ENCODE data around the gene TNNI3K. TPM values are rescaled to one million over a fixed set of nuclear protein-coding genes. Genes with fewer than 3 reads are reported as not detected.

The TNNI3K gene
- total RNA-seq, 1 experiment from 2014 or later: not detected

- H3K9me3 ChIP-seq (ENCODE audit: control insufficient read depth, low read depth, low read length): no peaks in the 10 kb centered on the region
- H3K27me3 ChIP-seq (ENCODE audit: insufficient read depth, low read length): no peaks in the 10 kb centered on the region
- H3K9me3 Mint-ChIP-seq: no peaks in the 10 kb centered on the region
- H3K23me2 ChIP-seq (ENCODE audit: insufficient read length, low read depth, low read length, poor library complexity, severe bottlenecking): no peaks in the 10 kb centered on the region
- WGBS (ENCODE audit: extremely low coverage, insufficient read length, low lambda C conversion rate): no CpG with 5 or more reads among the region's 9 CpGs
- H3K18ac ChIP-seq (ENCODE audit: insufficient read length, low read depth, low read length): no peak overlapping the region
- no peak overlapping the region for H2BK120ac ChIP-seq (ENCODE audit: low read depth, low read length, poor library complexity, severe bottlenecking)
- H3K36me3 Mint-ChIP-seq (ENCODE audit: insufficient read depth in 1 of 3, low read depth in 3 of 3): no peaks in the 10 kb centered on the region
- no peak overlapping the region for H3K14ac ChIP-seq (ENCODE audit: insufficient read depth, low read length)
- no peak overlapping the region for H4K5ac ChIP-seq (ENCODE audit: insufficient read length, low read depth, low read length)
- H3T11ph ChIP-seq (ENCODE audit: low read length): no peak overlapping the region
- no peak overlapping the region for H3K27ac Mint-ChIP-seq
- DNase-seq: no peak
- H2BK12ac ChIP-seq (ENCODE audit: insufficient read length, low read depth, low read length): no peak overlapping the region
- no peaks in the 10 kb centered on the region for H3K4me1 ChIP-seq (ENCODE audit: insufficient read depth, low read length)
- no peak overlapping the region for H3K4ac ChIP-seq (ENCODE audit: low read depth, low read length)
- peaks cover 5% of the 10 kb centered on the region in 2 experiments; a peak in 3 of 4 replicates for H3K4me1 Mint-ChIP-seq
- H3K9ac ChIP-seq (ENCODE audit: extremely low read depth, insufficient read length, low read length): no peak overlapping the region
- no peak overlapping the region for H2BK20ac ChIP-seq (ENCODE audit: low read depth, low read length, poor library complexity, severe bottlenecking)
- no peak overlapping the region for H3K4me3 Mint-ChIP-seq
- H2BK5ac ChIP-seq (ENCODE audit: insufficient read length, low read length): no peak overlapping the region
- H3K27ac ChIP-seq (ENCODE audit: insufficient read length, low read depth, low read length): no peak overlapping the region
- no peak overlapping the region for H4K8ac ChIP-seq (replicated peaks; ENCODE audit: insufficient read length, low read depth, low read length)
- no peaks in the 10 kb centered on the region for H4K20me1 ChIP-seq (ENCODE audit: control insufficient read depth, insufficient read depth, insufficient read length)
- H3K79me2 ChIP-seq (ENCODE audit: insufficient read depth, low read length): no peaks in the 10 kb centered on the region
- H2AFZ ChIP-seq (ENCODE audit: low read length): no peak overlapping the region
- no peak overlapping the region for H3K56ac ChIP-seq (ENCODE audit: insufficient read length, low read depth, low read length)
- no peaks in the 10 kb centered on the region for H3K27me3 Mint-ChIP-seq (ENCODE audit: low read depth)
- TF ChIP-seq CTCF (conservative IDR thresholded peaks at IDR 0.05): no peak
- H3K23ac ChIP-seq (ENCODE audit: insufficient read length, low read depth, low read length): no peak overlapping the region
- no peak overlapping the region for H2BK15ac ChIP-seq (ENCODE audit: low read depth, low read length)
- H4K91ac ChIP-seq (ENCODE audit: insufficient read length, low read depth, low read length): no peak overlapping the region
- no peak overlapping the region for H3K4me2 ChIP-seq (ENCODE audit: insufficient read depth, insufficient read length, low read length)
- no peak overlapping the region for H2AK5ac ChIP-seq (ENCODE audit: insufficient read length, low read length)
- no peaks in the 10 kb centered on the region for H3K79me1 ChIP-seq (ENCODE audit: insufficient read depth, low read depth, low read length, poor library complexity, severe bottlenecking)
Observed at GRCh38 chr1:74380252-74380651, 145.1 kb downstream of the TNNI3K start.
